ENCODE measurements around the gene VIPAS39.
"Not testable (repeated sequence)": the region's sequence is repeated elsewhere in the genome, so short reads cannot be mapped to it uniquely, and the experiment has no call there.

VIPAS39 gene

GRCh38 chr14:77424862-77425261 is 32.5 kb downstream of the VIPAS39 start:
- no peak for DNase-seq (ENCODE audit: low read depth)
- no peak for TF ChIP-seq CTCF (conservative IDR thresholded peaks at IDR 0.05; ENCODE audit: low read depth, low read length)
- H3K4me3 ChIP-seq (ENCODE audit: low read length) = no peak overlapping the region

GRCh38 chr14:77423423-77423822 is 34.0 kb downstream of the VIPAS39 start, which contains the start of gene NOXRED1:
Gene NOXRED1 (minus strand): TSS chr14:77423523. CDS start chr14:77422889, 634 bp downstream.
- TF ChIP-seq CTCF (conservative IDR thresholded peaks at IDR 0.05; ENCODE audit: low read depth, low read length) = no peak
- no peak within 1 kb of the TSS for H3K4me3 ChIP-seq (ENCODE audit: low read length)
- peak; percentile 10 for DNase-seq (ENCODE audit: low read depth)

- DNase-seq (ENCODE audit: low read depth) = no peak
- TF ChIP-seq CTCF (conservative IDR thresholded peaks at IDR 0.05; ENCODE audit: low read depth, low read length) = no peak
Observed at GRCh38 chr14:77421201-77421600, 36.2 kb downstream of the VIPAS39 start.

GRCh38 chr14:77416836-77417235 is 40.6 kb downstream of the VIPAS39 start:
- TF ChIP-seq CTCF (conservative IDR thresholded peaks at IDR 0.05; ENCODE audit: low read depth, low read length) = no peak
- no peak for DNase-seq (ENCODE audit: low read depth)
- no peak overlapping the region for H3K4me3 ChIP-seq (ENCODE audit: low read length)

More at GRCh38 chr14:77421201-77421600, 36.2 kb downstream of the VIPAS39 start:
- no peak overlapping the region for H3K4me3 ChIP-seq (ENCODE audit: low read length)

- not testable (repeated sequence) for H3K4me3 ChIP-seq (ENCODE audit: low read length); DNase-seq (ENCODE audit: low read depth)
Observed at GRCh38 chr14:77416098-77416497, 41.3 kb downstream of the VIPAS39 start.

- H3K4me3 ChIP-seq (ENCODE audit: low read length); DNase-seq (ENCODE audit: low read depth): not testable (repeated sequence)
Observed at GRCh38 chr14:77415403-77416030, 41.9 kb downstream of the VIPAS39 start.

- DNase-seq (ENCODE audit: low read depth) = no peak
- H3K4me3 ChIP-seq (ENCODE audit: low read length) = no peak overlapping the region
- TF ChIP-seq CTCF (conservative IDR thresholded peaks at IDR 0.05; ENCODE audit: low read depth, low read length) = no peak
Observed at GRCh38 chr14:77409131-77409533, 48.3 kb downstream of the VIPAS39 start.

GRCh38 chr14:77407158-77407557 is 50.2 kb downstream of the VIPAS39 start:
- H3K4me3 ChIP-seq (ENCODE audit: low read length) = no peak overlapping the region
- DNase-seq (ENCODE audit: low read depth) = no peak
- no peak for TF ChIP-seq CTCF (conservative IDR thresholded peaks at IDR 0.05; ENCODE audit: low read depth, low read length)

All from retinal pigment epithelial cell (primary cell).